ENCODE results near the gene ADGRA1.

DNA sequence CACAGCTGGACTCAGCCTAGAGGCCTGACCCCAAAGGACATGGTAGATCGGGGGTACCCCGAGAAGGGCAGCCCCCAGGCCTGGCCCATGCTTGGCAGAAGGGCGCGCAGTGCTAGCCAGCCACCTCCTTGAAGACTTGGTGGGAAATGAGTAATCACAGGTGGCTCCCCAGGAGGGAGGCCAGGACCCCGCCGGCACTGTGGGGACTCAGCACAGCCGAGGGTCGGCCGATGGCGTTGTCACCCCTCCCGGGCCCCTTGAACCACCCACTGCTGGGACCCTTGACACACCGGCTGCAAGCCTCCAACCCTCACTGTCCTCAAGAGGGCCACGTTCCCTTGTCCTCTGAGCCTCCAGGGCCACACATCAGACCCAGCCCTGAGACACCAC lies 27.7 kb downstream of the ADGRA1 start:
- TF ChIP-seq, protein P1, sequence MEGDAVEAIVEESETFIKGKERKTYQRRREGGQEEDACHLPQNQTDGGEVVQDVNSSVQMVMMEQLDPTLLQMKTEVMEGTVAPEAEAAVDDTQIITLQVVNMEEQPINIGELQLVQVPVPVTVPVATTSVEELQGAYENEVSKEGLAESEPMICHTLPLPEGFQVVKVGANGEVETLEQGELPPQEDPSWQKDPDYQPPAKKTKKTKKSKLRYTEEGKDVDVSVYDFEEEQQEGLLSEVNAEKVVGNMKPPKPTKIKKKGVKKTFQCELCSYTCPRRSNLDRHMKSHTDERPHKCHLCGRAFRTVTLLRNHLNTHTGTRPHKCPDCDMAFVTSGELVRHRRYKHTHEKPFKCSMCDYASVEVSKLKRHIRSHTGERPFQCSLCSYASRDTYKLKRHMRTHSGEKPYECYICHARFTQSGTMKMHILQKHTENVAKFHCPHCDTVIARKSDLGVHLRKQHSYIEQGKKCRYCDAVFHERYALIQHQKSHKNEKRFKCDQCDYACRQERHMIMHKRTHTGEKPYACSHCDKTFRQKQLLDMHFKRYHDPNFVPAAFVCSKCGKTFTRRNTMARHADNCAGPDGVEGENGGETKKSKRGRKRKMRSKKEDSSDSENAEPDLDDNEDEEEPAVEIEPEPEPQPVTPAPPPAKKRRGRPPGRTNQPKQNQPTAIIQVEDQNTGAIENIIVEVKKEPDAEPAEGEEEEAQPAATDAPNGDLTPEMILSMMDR (IDR thresholded peaks at IDR 0.05): no peak
- no peak for TF ChIP-seq POLR2AphosphoS5 (IDR thresholded peaks at IDR 0.05)

All from prostate gland (tissue), 2 donors.